NK-92 (cell line): Measurements from ENCODE around the gene GALP.
"Not testable (repeated sequence)": the region's sequence is repeated elsewhere in the genome, so short reads cannot be mapped to it uniquely, and the experiment has no call there.

Experiments
- DNase-seq: peaks from one replicate; lab custom pipeline; 2025; ENCODE audit not compliant: unreplicated experiment; lab: John Stamatoyannopoulos, UW

The GALP gene

GRCh38 chr19:56147307-56147706, 28.5 kb upstream of the GALP start:
- DNase-seq: no peak

GRCh38 chr19:56148096-56148495, 27.7 kb upstream of the GALP start:
- DNase-seq: no peak

- not testable (repeated sequence) for DNase-seq
Measured at GRCh38 chr19:56148955-56149655, 26.7 kb upstream of the GALP start.

- no peak for DNase-seq
Measured at GRCh38 chr19:56149656-56150038, 26.2 kb upstream of the GALP start.

- no peak for DNase-seq
Measured at GRCh38 chr19:56150358-56150757, 25.4 kb upstream of the GALP start.

GRCh38 chr19:56152644-56153043, 23.2 kb upstream of the GALP start:
- no peak for DNase-seq

GRCh38 chr19:56153507-56153906, 22.3 kb upstream of the GALP start:
- DNase-seq: no peak

- no peak for DNase-seq
Measured at GRCh38 chr19:56155124-56155687, 20.6 kb upstream of the GALP start.

GRCh38 chr19:56156768-56157167, 19.0 kb upstream of the GALP start:
- no peak for DNase-seq

- DNase-seq: no peak
Measured at GRCh38 chr19:56158170-56158757, 17.5 kb upstream of the GALP start.

- no peak for DNase-seq
Measured at GRCh38 chr19:56159009-56159559, 16.7 kb upstream of the GALP start.

GRCh38 chr19:56159622-56160271, 16.1 kb upstream of the GALP start:
- no peak for DNase-seq

- no peak for DNase-seq
Measured at GRCh38 chr19:56161534-56161933, 14.3 kb upstream of the GALP start.

GRCh38 chr19:56162258-56162657, 13.6 kb upstream of the GALP start:
- DNase-seq: no peak

- DNase-seq: no peak
Measured at GRCh38 chr19:56163097-56163496, 12.7 kb upstream of the GALP start.

- DNase-seq: no peak
Measured at GRCh38 chr19:56167064-56167578, 8.7 kb upstream of the GALP start.

- DNase-seq: no peak
Measured at GRCh38 chr19:56170261-56170660, 5.5 kb upstream of the GALP start.

GRCh38 chr19:56174086-56174485, 1.7 kb upstream of the GALP start:
- DNase-seq: no peak

GRCh38 chr19:56174550-56174949, 1.3 kb upstream of the GALP start:
- DNase-seq: no peak

GRCh38 chr19:56176310-56176709, 502 bp downstream of the GALP start:
- not testable (repeated sequence) for DNase-seq

- DNase-seq: no peak
Measured at GRCh38 chr19:56176881-56177280, 1.1 kb downstream of the GALP start.
